DMS53 treated with DMSO at 0.1 percent for 48 hours (cell line): ENCODE results near the gene AIFM3.

Source experiments
- DNase-seq: peaks from one replicate; lab custom pipeline; 2025; ENCODE audit not compliant: unreplicated experiment; lab: John Stamatoyannopoulos, UW

The AIFM3 gene

DNA sequence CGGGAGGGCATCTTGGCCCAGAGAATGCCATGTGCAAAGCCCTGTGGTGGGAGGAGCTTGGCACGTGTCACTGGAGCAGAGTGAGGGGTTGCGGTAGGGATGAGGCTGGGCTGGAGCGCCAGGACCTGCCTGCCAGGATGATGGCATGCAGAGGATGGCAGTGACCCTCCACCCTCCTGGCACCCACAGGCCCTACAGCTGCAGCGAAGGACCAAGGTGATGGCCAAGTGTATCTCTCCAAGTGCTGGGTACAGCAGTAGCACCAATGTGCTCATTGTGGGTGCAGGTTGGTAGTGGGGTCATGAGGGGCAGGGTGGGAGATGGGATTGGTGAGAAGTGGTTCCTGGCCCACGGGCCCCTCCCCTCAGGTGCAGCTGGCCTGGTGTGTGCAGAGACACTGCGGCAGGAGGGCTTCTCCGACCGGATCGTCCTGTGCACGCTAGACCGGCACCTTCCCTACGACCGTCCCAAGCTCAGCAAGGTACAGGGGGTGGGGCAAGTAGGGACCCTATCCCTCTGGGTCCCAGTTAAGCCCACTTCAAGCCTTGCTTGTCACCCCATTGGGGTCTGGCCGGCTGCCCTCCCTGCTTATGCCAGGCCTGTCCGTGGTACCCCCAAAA lies 7.4 kb downstream of the AIFM3 start:
- no peak for DNase-seq

DNA sequence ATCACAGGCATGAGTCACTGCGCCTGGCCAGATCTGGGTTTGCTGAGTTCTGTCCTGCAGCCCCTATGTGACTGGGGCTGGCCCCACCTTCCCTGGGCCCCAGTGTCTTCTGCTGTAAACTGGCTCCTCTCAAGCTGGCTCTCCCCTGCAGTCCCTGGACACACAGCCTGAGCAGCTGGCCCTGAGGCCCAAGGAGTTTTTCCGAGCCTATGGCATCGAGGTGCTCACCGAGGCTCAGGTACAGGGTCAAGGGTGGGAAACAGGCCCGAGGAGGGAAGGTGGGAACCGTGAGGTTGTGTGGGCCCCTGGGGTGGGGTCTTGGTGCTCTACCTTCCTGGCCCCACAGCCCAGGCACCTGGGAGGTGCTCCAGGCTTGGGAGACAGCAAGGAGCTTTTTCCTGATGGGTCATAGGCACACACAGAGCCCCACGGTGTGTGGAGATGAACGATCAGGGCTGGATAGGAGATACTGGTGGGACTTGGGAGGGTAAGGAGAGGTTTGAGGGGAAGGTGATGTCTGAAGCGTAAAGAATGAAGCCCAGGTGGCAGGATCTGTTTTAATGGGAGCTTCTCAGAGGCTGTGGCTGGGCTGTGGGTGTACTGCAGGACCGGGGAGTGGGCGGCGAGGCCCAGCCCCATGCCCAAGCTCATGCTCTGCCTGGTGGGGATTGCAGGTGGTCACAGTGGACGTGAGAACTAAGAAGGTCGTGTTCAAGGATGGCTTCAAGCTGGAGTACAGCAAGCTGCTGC lies 8.7 kb downstream of the AIFM3 start:
- no peak for DNase-seq

DNA sequence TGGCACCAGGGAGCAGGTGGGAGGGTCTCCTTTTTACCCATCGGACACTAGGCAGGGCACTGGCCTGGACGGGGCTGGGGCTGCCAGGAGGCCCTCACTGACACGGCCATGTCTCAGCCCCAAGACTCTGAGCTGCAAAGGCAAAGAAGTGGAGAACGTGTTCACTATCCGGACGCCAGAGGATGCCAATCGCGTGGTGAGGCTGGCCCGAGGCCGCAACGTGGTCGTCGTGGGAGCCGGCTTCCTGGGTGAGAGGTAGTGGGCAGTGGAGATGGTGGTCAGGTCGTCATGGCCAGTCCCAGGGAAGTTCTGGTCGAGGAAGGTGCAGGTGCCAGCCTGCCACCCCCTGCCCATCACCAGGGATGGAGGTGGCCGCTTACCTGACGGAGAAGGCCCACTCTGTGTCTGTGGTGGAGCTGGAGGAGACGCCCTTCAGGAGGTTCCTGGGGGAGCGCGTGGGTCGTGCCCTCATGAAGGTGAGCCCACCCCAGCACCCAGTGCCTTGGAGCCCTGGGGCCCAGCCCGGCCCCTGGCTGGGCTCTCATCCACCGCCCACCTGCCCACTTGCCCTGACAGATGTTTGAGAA lies 9.3 kb downstream of the AIFM3 start:
- DNase-seq: no peak

DNA sequence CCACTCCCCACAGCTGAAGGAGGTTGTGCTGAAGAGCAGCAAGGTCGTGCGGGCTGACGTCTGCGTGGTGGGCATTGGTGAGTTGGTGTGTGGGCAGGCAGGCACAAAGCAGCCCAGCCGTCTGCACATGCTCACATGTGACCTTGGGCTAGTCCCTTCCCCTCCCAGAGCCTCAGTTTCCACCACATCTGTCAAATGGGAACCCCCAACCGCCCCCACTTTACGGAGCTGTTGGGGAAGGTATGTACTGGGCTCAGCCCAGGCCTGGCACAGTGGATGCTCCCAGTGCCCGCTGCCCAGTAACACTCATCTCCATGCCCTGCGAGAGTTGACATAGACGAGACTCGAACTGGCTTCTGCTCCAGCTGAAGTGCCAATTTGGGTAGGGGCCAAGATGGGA lies 10.0 kb downstream of the AIFM3 start:
- no peak for DNase-seq

DNA sequence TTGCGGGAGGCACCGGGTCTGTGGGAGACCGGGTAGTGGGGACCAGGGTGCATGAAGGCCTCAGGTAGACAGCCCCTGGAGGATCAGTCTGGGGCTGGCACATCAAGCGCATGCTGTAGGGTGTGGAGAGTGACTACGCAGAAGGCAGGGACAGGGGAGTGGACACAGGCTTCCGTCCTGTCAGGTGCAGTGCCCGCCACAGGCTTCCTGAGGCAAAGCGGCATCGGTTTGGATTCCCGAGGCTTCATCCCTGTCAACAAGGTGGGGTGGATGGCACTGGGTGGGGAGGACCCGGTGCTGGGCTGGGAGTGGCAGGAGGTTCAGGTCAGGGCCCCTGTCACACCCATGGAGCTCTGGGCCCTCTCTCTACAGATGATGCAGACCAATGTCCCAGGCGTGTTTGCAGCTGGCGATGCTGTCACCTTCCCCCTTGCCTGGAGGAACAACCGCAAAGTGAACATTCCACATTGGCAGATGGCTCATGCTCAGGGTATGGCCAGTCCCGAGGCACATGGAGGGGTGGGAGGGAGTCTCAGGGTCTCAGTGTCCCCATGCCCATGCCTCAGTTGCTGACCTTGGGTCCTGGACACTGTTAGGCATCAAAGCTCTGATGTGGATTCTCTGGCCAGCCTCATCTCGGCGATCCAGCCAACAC lies 10.6 kb downstream of the AIFM3 start:
- no peak for DNase-seq

DNA sequence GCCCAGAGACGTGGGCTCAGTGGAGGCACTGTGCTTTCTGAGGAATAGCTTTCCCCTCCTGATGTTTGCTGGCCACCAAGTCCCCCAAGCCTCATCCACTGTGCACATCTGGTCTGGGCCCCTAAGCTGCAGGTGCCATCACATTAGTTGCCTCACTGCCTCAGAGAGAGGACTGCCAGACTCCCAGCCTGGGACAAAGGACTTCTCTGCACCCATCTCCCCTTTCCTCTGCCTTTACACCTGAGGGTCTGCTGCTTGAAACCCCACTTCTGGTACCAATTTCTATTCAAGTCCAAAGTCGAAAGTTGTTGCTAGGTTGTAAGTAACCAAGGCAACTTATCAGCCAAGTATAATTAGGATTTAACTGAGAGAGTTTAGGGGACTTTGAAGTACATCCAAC lies 11.4 kb downstream of the AIFM3 start:
- no peak for DNase-seq

DNA sequence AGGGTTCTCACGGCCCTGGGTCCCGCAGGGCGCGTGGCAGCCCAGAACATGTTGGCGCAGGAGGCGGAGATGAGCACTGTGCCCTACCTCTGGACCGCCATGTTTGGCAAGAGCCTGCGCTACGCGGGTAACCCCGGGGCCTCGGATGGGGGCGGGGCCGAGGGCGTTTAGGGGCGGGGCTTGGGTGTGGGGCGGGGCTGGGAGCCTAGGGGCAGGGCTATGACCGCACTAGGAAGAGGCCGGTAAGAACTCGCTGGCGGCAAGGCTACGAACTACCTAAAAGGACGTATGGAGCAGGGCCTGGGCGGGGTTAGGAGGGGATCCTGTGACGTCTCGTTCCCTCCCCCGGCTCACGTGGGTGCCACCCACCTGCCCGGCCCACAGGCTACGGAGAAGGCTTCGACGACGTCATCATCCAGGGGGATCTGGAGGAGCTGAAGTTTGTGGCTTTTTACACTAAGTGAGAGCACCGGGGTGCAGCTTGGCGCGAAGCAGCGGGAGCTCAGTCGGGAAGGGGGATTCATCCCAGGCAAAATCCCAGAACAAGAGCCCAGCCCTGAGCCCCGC lies 12.3 kb downstream of the AIFM3 start:
- no peak for DNase-seq

DNA sequence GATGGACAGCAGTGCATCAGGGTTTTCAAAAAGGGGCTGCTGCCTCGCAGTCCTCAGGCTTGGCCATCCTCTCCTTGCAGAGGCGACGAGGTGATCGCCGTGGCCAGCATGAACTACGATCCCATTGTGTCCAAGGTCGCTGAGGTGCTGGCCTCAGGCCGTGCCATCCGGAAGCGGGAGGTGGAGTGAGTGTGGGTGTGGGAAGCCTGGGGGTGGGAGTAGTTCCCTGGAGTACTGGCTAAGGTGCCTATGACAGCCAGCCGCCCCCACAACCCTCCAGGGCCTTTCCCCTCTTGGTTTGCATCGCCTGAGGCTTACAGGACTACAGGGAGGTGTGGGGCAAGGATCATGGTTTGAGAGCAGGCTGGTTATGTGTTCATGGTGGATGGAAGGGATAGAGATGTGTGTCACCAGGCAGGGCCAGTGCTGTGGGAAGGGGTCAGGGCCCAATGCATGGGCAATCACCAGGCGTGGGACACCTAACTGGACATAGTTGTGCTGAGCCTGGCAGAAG lies 12.9 kb downstream of the AIFM3 start:
- no peak for DNase-seq

DNA sequence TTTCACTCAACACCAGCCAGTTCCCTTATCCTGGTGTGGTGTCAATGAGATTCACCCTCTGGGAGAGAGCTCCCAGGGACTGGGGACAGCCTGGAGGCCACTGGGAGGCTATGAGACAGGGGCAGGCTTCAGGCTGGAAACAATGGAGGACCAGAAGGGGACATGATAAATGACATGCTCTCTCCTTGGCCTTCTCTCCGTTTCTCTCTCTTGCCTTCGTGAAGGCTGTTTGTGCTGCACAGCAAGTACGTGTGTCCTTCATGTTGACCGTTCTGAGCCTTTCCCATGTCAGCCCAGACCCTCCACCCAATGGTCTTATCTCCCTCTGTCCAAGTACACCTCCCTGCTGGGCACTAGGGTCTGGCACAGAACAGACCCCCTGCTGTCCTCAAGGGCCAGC lies 13.5 kb downstream of the AIFM3 start:
- DNase-seq: no peak

DNA sequence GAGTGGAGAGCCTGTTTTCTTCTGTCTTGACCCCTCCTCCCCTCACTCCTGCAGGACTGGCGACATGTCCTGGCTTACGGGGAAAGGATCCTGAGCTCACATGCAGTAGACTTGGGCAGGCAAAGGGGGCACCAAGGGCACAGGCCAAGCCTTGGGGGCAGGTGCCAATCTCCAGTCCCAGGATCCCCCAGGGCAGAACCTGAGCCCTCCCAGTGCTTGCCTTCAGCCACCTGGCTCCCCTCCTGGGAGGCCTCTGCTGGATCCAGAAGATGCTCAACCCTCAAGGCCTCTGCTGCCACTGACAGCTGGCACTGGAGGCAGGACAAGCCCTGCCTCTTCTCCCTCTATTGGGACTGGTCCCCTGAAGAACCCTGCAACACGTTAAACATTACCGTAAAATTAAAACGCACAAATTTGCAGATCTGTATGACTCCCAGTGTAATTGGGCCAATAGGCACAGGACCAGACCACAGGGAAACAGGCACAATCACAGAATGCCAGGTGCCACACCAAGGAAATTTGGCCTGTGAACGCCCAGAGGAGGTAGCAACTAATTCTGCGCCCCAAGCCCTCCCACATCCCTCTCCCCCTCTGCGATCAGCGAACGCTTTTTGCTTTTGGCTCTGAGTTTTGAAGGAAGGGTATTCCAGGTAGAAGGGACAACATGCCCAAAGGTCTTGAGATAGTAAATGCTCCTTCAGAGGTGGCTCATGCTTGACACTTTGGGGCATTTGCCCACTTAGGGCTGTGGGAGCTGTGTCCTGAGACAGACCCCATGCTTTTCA lies 14.1 kb downstream of the AIFM3 start:
- no peak for DNase-seq

DNA sequence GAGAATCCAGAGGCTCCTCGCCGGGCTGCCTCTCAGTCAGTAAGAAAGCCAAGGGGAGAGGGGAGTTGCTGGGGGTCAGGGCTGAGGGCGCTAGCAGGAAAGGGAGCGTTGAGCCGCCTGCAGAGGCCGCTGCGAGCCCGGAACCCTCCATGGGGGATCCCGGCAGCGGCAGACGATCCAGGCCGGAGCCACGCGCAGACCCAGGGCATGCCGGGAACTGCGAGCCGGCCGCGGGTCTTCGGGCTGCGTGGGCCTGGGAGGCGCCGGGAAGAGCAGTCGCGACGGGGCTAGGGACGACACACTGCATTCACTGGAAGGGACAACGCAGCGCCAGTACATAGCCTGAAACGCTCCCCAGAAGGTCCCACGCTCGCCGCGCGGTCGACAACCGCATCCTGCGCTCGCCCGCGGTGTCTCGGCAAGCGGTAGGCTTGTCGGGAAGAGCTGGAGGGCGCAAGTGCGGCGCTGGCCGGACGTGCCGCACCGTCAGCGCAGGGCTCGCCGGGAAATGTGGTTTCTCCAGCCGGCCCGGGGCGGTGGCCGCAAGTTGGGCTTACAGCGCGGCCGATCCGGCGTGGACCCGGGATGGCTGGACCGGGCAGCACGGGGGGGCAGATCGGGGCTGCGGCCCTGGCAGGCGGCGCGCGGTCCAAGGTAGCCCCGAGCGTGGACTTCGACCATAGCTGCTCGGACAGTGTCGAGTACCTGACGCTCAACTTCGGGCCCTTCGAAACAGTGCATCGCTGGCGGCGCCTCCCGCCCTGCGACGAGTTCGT lies 14.9 kb downstream of the AIFM3 start, which contains the start of gene LZTR1:
Gene LZTR1 (plus strand): TSS at position 511 of the 776 bp plus-strand sequence. CDS start 75 bp downstream, at position 586.
- peak; percentile 14 for DNase-seq

DNA sequence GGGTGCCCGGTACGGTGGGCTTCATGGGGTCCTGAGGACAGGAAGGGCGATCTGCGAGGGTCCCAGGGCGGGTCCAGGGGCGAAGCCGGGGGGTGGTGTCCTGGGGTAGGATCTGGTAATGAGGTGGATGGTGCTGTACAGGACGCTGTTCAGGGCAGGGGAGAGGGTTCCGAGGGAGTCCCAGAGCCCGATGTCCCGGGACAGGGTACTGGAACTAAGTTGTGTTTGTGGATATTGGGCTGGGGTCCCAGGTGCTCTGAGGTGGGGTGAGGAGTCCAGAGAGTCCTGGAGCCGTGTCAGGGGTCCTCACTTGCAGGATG lies 15.5 kb downstream of the AIFM3 start:
- DNase-seq: no peak

DNA sequence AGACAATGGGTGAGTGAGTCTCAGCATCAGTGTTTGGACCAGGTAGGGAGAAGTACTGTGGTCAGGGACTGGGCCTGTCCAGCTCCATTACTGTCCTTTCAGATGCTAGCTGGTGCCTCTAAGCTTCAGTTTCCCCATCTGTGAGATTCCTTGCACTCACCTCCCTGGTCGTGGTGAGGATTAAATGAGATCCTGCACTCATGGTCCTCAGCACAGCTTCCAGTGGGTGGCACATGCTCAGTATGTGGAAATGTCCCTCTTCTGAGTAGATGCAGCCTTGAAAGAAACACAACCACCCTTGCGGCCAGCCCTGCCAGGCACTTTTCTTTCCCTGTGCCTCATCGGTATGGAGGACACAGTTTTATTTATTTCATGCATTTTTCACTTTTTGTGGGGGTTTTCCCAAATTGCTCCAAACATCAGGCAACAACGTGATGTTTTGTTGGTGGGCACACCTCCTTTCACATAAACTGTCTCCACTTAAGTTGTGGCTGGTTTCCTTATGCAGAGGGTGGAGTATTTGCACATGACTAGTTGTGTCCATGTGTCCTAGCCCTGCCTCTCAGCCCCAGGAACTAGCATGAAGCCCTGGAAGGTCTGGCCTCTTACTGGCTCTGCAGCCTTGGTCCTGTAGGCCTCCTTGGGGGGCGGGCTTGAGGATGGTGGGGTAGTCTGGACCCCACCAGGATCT lies 16.2 kb downstream of the AIFM3 start:
- no peak for DNase-seq

DNA sequence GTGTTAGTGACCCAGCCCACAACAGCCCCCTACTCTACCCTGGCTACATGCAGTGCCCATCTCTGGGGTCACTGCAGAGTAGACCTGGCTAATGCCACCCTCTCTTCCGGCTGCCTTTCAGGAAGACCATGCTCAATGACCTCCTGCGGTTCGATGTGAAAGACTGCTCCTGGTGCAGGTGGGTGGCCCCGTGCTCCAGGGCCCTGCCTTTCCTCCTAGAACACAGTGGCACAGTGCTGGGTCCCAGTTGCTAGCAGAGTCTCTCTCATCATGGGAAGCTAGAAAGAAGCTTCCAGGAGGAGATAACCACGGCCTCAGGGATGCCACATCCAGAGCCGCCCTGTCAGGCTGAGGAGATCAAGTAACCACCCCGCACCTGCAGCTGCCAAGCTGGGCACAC lies 18.7 kb downstream of the AIFM3 start:
- DNase-seq: no peak

DNA sequence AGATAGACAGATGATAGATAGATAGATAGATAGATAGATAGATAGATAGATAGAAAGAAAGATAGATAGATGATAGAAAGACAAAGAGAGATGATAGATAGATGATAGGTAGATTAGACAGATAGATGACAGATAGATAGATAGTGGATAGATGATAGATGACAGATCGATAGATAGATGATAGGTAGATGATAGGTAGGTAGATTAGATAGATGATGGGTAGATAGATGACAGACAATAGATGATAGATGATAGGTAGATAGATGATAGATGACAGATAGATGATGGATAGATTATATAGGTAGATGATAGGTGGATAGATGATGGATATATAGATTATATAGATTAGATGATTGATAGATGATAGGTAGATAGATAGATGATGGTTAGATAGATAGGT lies 19.3 kb downstream of the AIFM3 start:
- no peak for DNase-seq

DNA sequence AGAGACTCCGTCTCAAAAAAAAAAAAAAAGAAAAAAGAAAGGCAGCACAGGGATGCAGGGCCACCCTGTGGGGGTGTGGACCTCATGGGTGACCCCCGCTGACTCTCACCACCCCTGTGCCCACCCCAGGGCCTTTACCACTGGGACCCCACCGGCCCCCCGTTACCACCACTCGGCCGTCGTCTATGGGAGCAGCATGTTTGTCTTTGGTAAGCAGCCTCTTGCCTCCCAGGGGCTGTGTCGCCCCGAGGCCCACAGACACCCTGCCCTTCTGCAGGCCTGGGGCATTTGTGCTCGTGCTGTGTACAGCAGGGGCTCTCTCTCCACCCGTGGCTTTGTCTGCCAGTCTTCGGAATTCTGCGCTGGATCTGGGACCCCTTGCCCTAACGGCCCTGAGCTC lies 20.3 kb downstream of the AIFM3 start:
- DNase-seq: no peak

DNA sequence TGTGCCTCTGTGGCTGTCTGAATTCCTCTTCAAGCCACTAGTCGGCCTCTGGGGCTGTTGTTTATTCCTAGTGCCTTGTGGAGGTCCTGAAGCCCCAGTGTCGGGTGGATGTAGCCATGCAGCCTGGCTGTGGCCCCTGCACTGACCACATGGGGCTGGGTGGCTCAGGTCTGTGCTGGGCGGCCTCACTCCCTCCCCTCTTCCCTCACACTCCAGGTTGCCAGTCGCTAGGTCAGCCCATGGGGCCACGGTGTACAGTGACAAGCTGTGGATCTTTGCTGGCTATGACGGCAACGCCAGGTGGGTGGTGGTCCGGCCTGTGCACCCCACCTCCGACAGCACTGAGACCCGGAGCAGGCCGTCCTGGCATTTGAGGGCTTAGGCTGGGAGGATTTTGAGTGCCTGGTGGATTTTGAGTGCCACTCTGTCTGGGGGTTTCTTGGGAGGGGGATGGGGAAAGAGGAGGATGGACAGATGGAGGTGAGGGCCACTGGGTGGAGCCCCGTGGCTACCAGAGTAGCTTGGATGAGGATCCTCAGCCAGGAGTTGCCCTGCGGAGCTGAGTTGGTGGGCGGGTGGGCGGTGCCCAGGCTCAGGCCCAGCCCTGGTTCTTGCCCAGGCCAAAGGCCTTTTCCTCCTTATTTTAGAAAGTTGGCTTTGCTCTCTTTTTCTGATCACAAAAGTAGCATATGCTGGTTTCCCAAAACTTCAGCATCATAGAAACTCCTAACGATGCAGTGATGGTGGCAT lies 21.7 kb downstream of the AIFM3 start:
- DNase-seq: no peak

DNA sequence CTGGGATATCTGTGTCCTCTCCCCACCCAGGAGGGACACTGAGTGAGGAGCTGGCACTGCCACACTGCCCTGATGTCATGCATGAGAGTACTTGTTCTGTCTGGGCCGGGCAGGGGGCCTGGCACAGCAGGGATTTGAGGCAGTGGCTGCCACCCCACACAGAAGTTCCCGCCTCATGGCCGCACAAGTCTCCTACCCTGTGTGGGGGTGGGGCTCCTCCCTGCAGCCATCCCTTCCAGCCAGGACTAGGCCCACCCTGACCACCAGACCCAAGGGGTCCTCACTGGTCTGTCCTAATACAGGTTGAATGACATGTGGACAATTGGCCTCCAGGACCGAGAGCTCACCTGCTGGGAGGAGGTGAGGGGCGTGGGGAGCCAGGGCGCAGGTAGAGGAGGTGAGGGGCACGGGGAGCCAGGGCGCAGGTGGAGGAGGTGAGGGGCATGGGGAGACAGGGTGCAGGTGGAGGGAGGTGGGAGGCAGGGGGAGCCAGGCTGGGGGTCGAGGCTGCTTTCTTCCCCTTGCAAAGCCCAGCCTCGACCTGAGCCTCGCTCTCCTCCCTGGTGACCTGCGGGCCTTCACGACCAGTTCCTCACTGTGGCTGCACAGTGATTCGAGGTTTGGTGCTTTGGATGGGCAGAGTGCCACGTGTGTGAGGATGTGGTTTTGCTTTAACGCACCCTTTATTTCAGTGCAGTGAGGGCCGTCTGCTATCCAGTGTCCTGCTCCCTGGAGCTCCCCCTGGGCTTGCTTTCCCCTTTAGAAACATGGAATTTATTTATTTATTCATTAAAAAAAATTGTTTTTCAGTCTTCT lies 22.5 kb downstream of the AIFM3 start:
- no peak for DNase-seq
